ENCODE measurements around the gene PPP6R2.

GRCh38 chr22:50420581-50420980 is 77.5 kb downstream of the PPP6R2 start:
- TF ChIP-seq GATA2 (IDR thresholded peaks at IDR 0.05; ENCODE audit: low read depth, low read length) (no peak), GATA3 (IDR thresholded peaks at IDR 0.05; ENCODE audit: low read depth, low read length) (no peak)

Measured in SH-SY5Y (cell line).